ENCODE measurements around the gene KLF14.

KLF14 gene

GRCh38 chr7:130752424-130752823, 18.4 kb upstream of the KLF14 start:
- H3K4me1 ChIP-seq (ENCODE audit: insufficient read depth, low read length, poor library complexity, severe bottlenecking), result no peaks in the 10 kb centered on the region
- no peak overlapping the region for H3K4me3 ChIP-seq (ENCODE audit: low read length, poor library complexity, severe bottlenecking)
- no peaks in the 10 kb centered on the region for H3K36me3 ChIP-seq (ENCODE audit: insufficient read depth, low read length)
- H3K9me2 ChIP-seq (replicated peaks; ENCODE audit: low read depth, low read length), result no peaks in the 10 kb centered on the region
- TF ChIP-seq EZH2phosphoT487 (IDR thresholded peaks at IDR 0.05; ENCODE audit: borderline replicate concordance) (no peak), CTCF (conservative IDR thresholded peaks at IDR 0.05; ENCODE audit: low read length) (no peak)
- no peaks in the 10 kb centered on the region for H3K9me3 ChIP-seq (ENCODE audit: insufficient read depth, low read depth, low read length)
- H3K4me2 ChIP-seq (ENCODE audit: low read depth, low read length, poor library complexity, severe bottlenecking), result no peak overlapping the region
- H3F3A ChIP-seq (ENCODE audit: low read depth), result no peaks in the 10 kb centered on the region
- no peaks in the 10 kb centered on the region for H4K20me1 ChIP-seq (ENCODE audit: insufficient read depth, low read length, poor library complexity, severe bottlenecking)
- H3K79me2 ChIP-seq (ENCODE audit: insufficient read depth, low read length), result no peaks in the 10 kb centered on the region
- H3K9ac ChIP-seq (ENCODE audit: low read depth, low read length, poor library complexity, severe bottlenecking), result no peak overlapping the region
- peaks cover 15% of the 10 kb centered on the region for H3K27me3 ChIP-seq (ENCODE audit: insufficient read depth, low read length, poor library complexity, severe bottlenecking)
- H2AFZ ChIP-seq (ENCODE audit: low read length), result no peak overlapping the region

- H3K9ac ChIP-seq (ENCODE audit: low read depth, low read length, poor library complexity, severe bottlenecking), result no peak overlapping the region
- no peaks in the 10 kb centered on the region for H3K9me3 ChIP-seq (ENCODE audit: insufficient read depth, low read depth, low read length)
- no peak overlapping the region for H2AFZ ChIP-seq (ENCODE audit: low read length)
- no peak overlapping the region for H3K4me3 ChIP-seq (ENCODE audit: low read length, poor library complexity, severe bottlenecking)
- H3K4me2 ChIP-seq (ENCODE audit: low read depth, low read length, poor library complexity, severe bottlenecking), result no peak overlapping the region
- no peaks in the 10 kb centered on the region for H3K9me2 ChIP-seq (replicated peaks; ENCODE audit: low read depth, low read length)
- no peaks in the 10 kb centered on the region for H3F3A ChIP-seq (ENCODE audit: low read depth)
- no peak for TF ChIP-seq CTCF (conservative IDR thresholded peaks at IDR 0.05; ENCODE audit: low read length)
- no peak for TF ChIP-seq EZH2phosphoT487 (IDR thresholded peaks at IDR 0.05; ENCODE audit: borderline replicate concordance)
- no peaks in the 10 kb centered on the region for H3K36me3 ChIP-seq (ENCODE audit: insufficient read depth, low read length)
- peaks cover 26% of the 10 kb centered on the region for H3K27me3 ChIP-seq (ENCODE audit: insufficient read depth, low read length, poor library complexity, severe bottlenecking)
- H3K4me1 ChIP-seq (ENCODE audit: insufficient read depth, low read length, poor library complexity, severe bottlenecking), result no peaks in the 10 kb centered on the region
- H3K79me2 ChIP-seq (ENCODE audit: insufficient read depth, low read length), result no peaks in the 10 kb centered on the region
- H4K20me1 ChIP-seq (ENCODE audit: insufficient read depth, low read length, poor library complexity, severe bottlenecking), result no peaks in the 10 kb centered on the region
Measured at GRCh38 chr7:130750755-130751154, 16.7 kb upstream of the KLF14 start.

- no peaks in the 10 kb centered on the region for H3K79me2 ChIP-seq (ENCODE audit: insufficient read depth, low read length)
- H3K4me1 ChIP-seq (ENCODE audit: insufficient read depth, low read length, poor library complexity, severe bottlenecking), result no peaks in the 10 kb centered on the region
- no peaks in the 10 kb centered on the region for H3K9me3 ChIP-seq (ENCODE audit: insufficient read depth, low read depth, low read length)
- H4K20me1 ChIP-seq (ENCODE audit: insufficient read depth, low read length, poor library complexity, severe bottlenecking), result no peaks in the 10 kb centered on the region
- no peak for TF ChIP-seq EZH2phosphoT487 (IDR thresholded peaks at IDR 0.05; ENCODE audit: borderline replicate concordance)
- TF ChIP-seq CTCF (conservative IDR thresholded peaks at IDR 0.05; ENCODE audit: low read length), result no peak
- H3K9ac ChIP-seq (ENCODE audit: low read depth, low read length, poor library complexity, severe bottlenecking), result no peak overlapping the region
- peaks cover 41% of the 10 kb centered on the region for H3K27me3 ChIP-seq (ENCODE audit: insufficient read depth, low read length, poor library complexity, severe bottlenecking)
- H3K4me3 ChIP-seq (ENCODE audit: low read length, poor library complexity, severe bottlenecking), result no peak overlapping the region
- H3K9me2 ChIP-seq (replicated peaks; ENCODE audit: low read depth, low read length), result no peaks in the 10 kb centered on the region
- no peak overlapping the region for H3K4me2 ChIP-seq (ENCODE audit: low read depth, low read length, poor library complexity, severe bottlenecking)
- no peaks in the 10 kb centered on the region for H3K36me3 ChIP-seq (ENCODE audit: insufficient read depth, low read length)
- no peaks in the 10 kb centered on the region for H3F3A ChIP-seq (ENCODE audit: low read depth)
- no peak overlapping the region for H2AFZ ChIP-seq (ENCODE audit: low read length)
Measured at GRCh38 chr7:130748531-130749389, 14.8 kb upstream of the KLF14 start.

Data from Loucy (cell line).